Activated T-cell treated with anti-CD3 and anti-CD28 coated beads, Interleukin-2, amount 50 U/mL, for 72 hours (primary cell): Measurements from ENCODE around the gene COX8C. TPM values are rescaled to one million over a fixed set of nuclear protein-coding genes. Genes with fewer than 3 reads are reported as not detected.

ENCODE experiments used
- ATAC-seq, 2 donors: fragments of 150-1000 bp; cut with Tn5 transposase; replicated peaks in 1 of 2; 2 replicates each; pipeline ENCODE4 v1.10.0; 2021; ENCODE audit warnings: moderate library complexity in 2 of 2, mild to moderate bottlenecking in 1 of 2
- DNase-seq, 2 donors: peaks; one replicate each; pipeline ENCODE4 v3.0.0; 2021 to 2022; ENCODE audit warnings: mixed read lengths in 1 of 2
- H3K27ac Mint-ChIP-seq: one replicate; pipeline ENCODE4 v1.8.0; 2022; ENCODE audit warnings: mild to moderate bottlenecking, moderate library complexity, mixed read lengths
- H3K27me3 Mint-ChIP-seq: one replicate; pipeline ENCODE4 v1.8.0; 2022; ENCODE audit warnings: low read depth, mixed read lengths
- H3K36me3 Mint-ChIP-seq, 2 donors: one replicate each; pipeline ENCODE4 v1.8.0; 2022; ENCODE audit warnings: mixed read lengths in 2 of 2, mild to moderate bottlenecking in 1 of 2; ENCODE audit not compliant: insufficient read depth in 2 of 2
- H3K4me1 Mint-ChIP-seq: one replicate; pipeline ENCODE4 v1.8.0; 2022; ENCODE audit warnings: low read depth, mixed read lengths
- H3K4me3 Mint-ChIP-seq, 2 donors: one replicate each; pipeline ENCODE4 v1.8.0; 2022; ENCODE audit warnings: mild to moderate bottlenecking in 2 of 2, mixed read lengths in 2 of 2, moderate library complexity in 2 of 2
- H3K9me3 Mint-ChIP-seq, 2 donors: one replicate each; pipeline ENCODE4 v1.8.0; 2022; ENCODE audit warnings: mixed read lengths in 2 of 2
- total RNA-seq, 2 donors: library from RNA; stranded (reverse); gene quantifications; one replicate each; pipeline ENCODE4 v1.2.3, GENCODE V29; 2022

The COX8C gene
- total RNA-seq, 2 donors from 2014 or later = 1.2 TPM; not detected in 1

GRCh38 chr14:93329965-93330608, 16.9 kb upstream of the COX8C start:
- ATAC-seq = no peak
- Mint-ChIP-seq H3K36me3 (peaks cover 0 to 2% of the 10 kb centered on the region in 2 donors), H3K27me3 (no peaks in the 10 kb centered on the region), H3K4me3 (peak overlapping the region in 1 of 2 donors; percentile 91), H3K9me3 (no peaks in the 10 kb centered on the region), H3K4me1 (peaks cover 43% of the 10 kb centered on the region), H3K27ac (no peak overlapping the region)
- no peak for DNase-seq

- ATAC-seq (no peak), DNase-seq (no peak)
- Mint-ChIP-seq H3K4me3 (peak overlapping the region; percentile 91), H3K36me3 (peaks cover 0 to 2% of the 10 kb centered on the region in 2 donors), H3K4me1 (peaks cover 41% of the 10 kb centered on the region), H3K27me3 (no peaks in the 10 kb centered on the region), H3K9me3 (no peaks in the 10 kb centered on the region), H3K27ac (peak overlapping the region; percentile 70)
Observed at GRCh38 chr14:93330609-93331000, 16.4 kb upstream of the COX8C start.

GRCh38 chr14:93331002-93331727, 15.8 kb upstream of the COX8C start:
- ATAC-seq = no peak
- no peaks in the 10 kb centered on the region for H3K9me3 Mint-ChIP-seq
- H3K4me3 Mint-ChIP-seq = peak overlapping the region; percentile 91
- DNase-seq = no peak
- peaks cover 0 to 2% of the 10 kb centered on the region in 2 donors for H3K36me3 Mint-ChIP-seq
- H3K4me1 Mint-ChIP-seq = peaks cover 41% of the 10 kb centered on the region
- H3K27me3 Mint-ChIP-seq = no peaks in the 10 kb centered on the region
- H3K27ac Mint-ChIP-seq = peak overlapping the region; percentile 70

- peaks cover 0 to 2% of the 10 kb centered on the region in 2 donors for H3K36me3 Mint-ChIP-seq
- DNase-seq = no peak
- H3K4me3 Mint-ChIP-seq = peak overlapping the region; percentile 91
- ATAC-seq = no peak
- H3K27ac Mint-ChIP-seq = peak overlapping the region; percentile 89
- H3K9me3 Mint-ChIP-seq = no peaks in the 10 kb centered on the region
- no peaks in the 10 kb centered on the region for H3K27me3 Mint-ChIP-seq
- peaks cover 41% of the 10 kb centered on the region for H3K4me1 Mint-ChIP-seq
Observed at GRCh38 chr14:93331728-93332396, 15.1 kb upstream of the COX8C start.

GRCh38 chr14:93332397-93332852, 14.6 kb upstream of the COX8C start:
- H3K4me1 Mint-ChIP-seq = peaks cover 41% of the 10 kb centered on the region
- no peaks in the 10 kb centered on the region for H3K27me3 Mint-ChIP-seq
- peaks cover 0 to 2% of the 10 kb centered on the region in 2 donors for H3K36me3 Mint-ChIP-seq
- H3K27ac Mint-ChIP-seq = peak overlapping the region; percentile 91
- no peaks in the 10 kb centered on the region for H3K9me3 Mint-ChIP-seq
- ATAC-seq = peak; percentile 64 to 65
- DNase-seq = peak in 1 of 2 donors; percentile 52
- H3K4me3 Mint-ChIP-seq = peak overlapping the region; percentile 91

- DNase-seq = peak; percentile 96
- Mint-ChIP-seq H3K9me3 (no peaks in the 10 kb centered on the region), H3K4me1 (peaks cover 36% of the 10 kb centered on the region), H3K27me3 (no peaks in the 10 kb centered on the region), H3K27ac (peak within 1 kb of the TSS; percentile 91), H3K36me3 (peaks cover 0 to 2% of the 10 kb centered on the region in 2 donors), H3K4me3 (peak within 1 kb of the TSS; percentile 91)
- peak; percentile 93 to 95 for ATAC-seq
Observed at GRCh38 chr14:93332853-93333630, 13.9 kb upstream of the COX8C start, which contains the start of gene BTBD7. BTBD7 (minus strand) TSS chr14:93333036; CDS start chr14:93296051, 36,985 bp downstream.

GRCh38 chr14:93333631-93334103, 13.3 kb upstream of the COX8C start:
- ATAC-seq = no peak
- no peaks in the 10 kb centered on the region for H3K27me3 Mint-ChIP-seq
- peaks cover 34% of the 10 kb centered on the region for H3K4me1 Mint-ChIP-seq
- peaks cover 0 to 2% of the 10 kb centered on the region in 2 donors for H3K36me3 Mint-ChIP-seq
- DNase-seq = no peak
- peak overlapping the region; percentile 91 for H3K27ac Mint-ChIP-seq
- H3K9me3 Mint-ChIP-seq = no peaks in the 10 kb centered on the region
- H3K4me3 Mint-ChIP-seq = peak overlapping the region; percentile 90 to 91

GRCh38 chr14:93337143-93337753, 9.7 kb upstream of the COX8C start:
- H3K4me1 Mint-ChIP-seq = no peaks in the 10 kb centered on the region
- no peak overlapping the region for H3K27ac Mint-ChIP-seq
- H3K4me3 Mint-ChIP-seq = no peak overlapping the region
- no peaks in the 10 kb centered on the region for H3K9me3 Mint-ChIP-seq
- peaks cover 0 to 1% of the 10 kb centered on the region in 2 donors for H3K36me3 Mint-ChIP-seq
- no peaks in the 10 kb centered on the region for H3K27me3 Mint-ChIP-seq
- ATAC-seq = no peak
- DNase-seq = peak; percentile 28 to 31

GRCh38 chr14:93337884-93338283, 9.1 kb upstream of the COX8C start:
- DNase-seq (no peak), ATAC-seq (no peak)
- peaks cover 0 to 3% of the 10 kb centered on the region in 2 donors for H3K36me3 Mint-ChIP-seq
- H3K4me3 Mint-ChIP-seq = no peak overlapping the region
- no peak overlapping the region for H3K27ac Mint-ChIP-seq
- H3K27me3 Mint-ChIP-seq = no peaks in the 10 kb centered on the region
- no peaks in the 10 kb centered on the region for H3K4me1 Mint-ChIP-seq
- no peaks in the 10 kb centered on the region for H3K9me3 Mint-ChIP-seq

- H3K9me3 Mint-ChIP-seq = peaks cover 0 to 2% of the 10 kb centered on the region in 2 donors
- no peak overlapping the region for H3K4me3 Mint-ChIP-seq
- peaks cover 0 to 4% of the 10 kb centered on the region in 2 donors for H3K36me3 Mint-ChIP-seq
- H3K4me1 Mint-ChIP-seq = no peaks in the 10 kb centered on the region
- H3K27me3 Mint-ChIP-seq = no peaks in the 10 kb centered on the region
- DNase-seq (no peak), ATAC-seq (no peak)
- H3K27ac Mint-ChIP-seq = no peak overlapping the region
Observed at GRCh38 chr14:93343266-93343665, 3.7 kb upstream of the COX8C start.

- H3K36me3 Mint-ChIP-seq = peaks cover 0 to 4% of the 10 kb centered on the region in 2 donors
- no peaks in the 10 kb centered on the region for H3K27me3 Mint-ChIP-seq
- H3K4me1 Mint-ChIP-seq = no peaks in the 10 kb centered on the region
- no peak overlapping the region for H3K4me3 Mint-ChIP-seq
- ATAC-seq = no peak
- no peak for DNase-seq
- no peak overlapping the region for H3K27ac Mint-ChIP-seq
- peaks cover 0 to 2% of the 10 kb centered on the region in 2 donors for H3K9me3 Mint-ChIP-seq
Observed at GRCh38 chr14:93343797-93344196, 3.2 kb upstream of the COX8C start.

GRCh38 chr14:93347850-93348249, 868 bp downstream of the COX8C start:
- Mint-ChIP-seq H3K4me3 (no peak overlapping the region), H3K36me3 (peaks cover 0 to 2% of the 10 kb centered on the region in 2 donors), H3K9me3 (peaks cover 0 to 2% of the 10 kb centered on the region in 2 donors), H3K27ac (no peak overlapping the region), H3K4me1 (no peaks in the 10 kb centered on the region), H3K27me3 (no peaks in the 10 kb centered on the region)
- no peak for ATAC-seq
- DNase-seq = no peak
